Measurements from ENCODE around the gene MPV17L2. TPM values are rescaled to one million over a fixed set of nuclear protein-coding genes. Genes with fewer than 3 reads are reported as not detected.

Gene MPV17L2
- total and polyA plus RNA-seq, 2 experiments from 2014 or later, result 38.2 to 51.7 TPM

GRCh38 chr19:18174983-18175382, 18.0 kb upstream of the MPV17L2 start:
- H3K4me1 ChIP-seq (ENCODE audit: low read depth), result peaks cover 7% of the 10 kb centered on the region
- no peaks in the 10 kb centered on the region for H3K36me3 ChIP-seq
- H3K27me3 ChIP-seq, result peaks cover 18% of the 10 kb centered on the region
- H3K27ac ChIP-seq, result no peak overlapping the region
- no peak overlapping the region for H3K4me3 ChIP-seq
- no peak for DNase-seq (ENCODE audit: low read depth in 1 of 2, low spot score in 1 of 2)
- TF ChIP-seq CTCF (IDR thresholded peaks at IDR 0.05; ENCODE audit: low read depth, low read length), result no peak
- H3K9me3 ChIP-seq (ENCODE audit: low read depth), result no peaks in the 10 kb centered on the region

- H3K27ac ChIP-seq, result no peak overlapping the region
- H3K4me3 ChIP-seq, result no peak overlapping the region
- peaks cover 7% of the 10 kb centered on the region for H3K4me1 ChIP-seq (ENCODE audit: low read depth)
- no peak for DNase-seq (ENCODE audit: low read depth in 1 of 2, low spot score in 1 of 2)
- H3K27me3 ChIP-seq, result peaks cover 18% of the 10 kb centered on the region
- no peak for TF ChIP-seq CTCF (IDR thresholded peaks at IDR 0.05; ENCODE audit: low read depth, low read length)
- H3K36me3 ChIP-seq, result no peaks in the 10 kb centered on the region
- H3K9me3 ChIP-seq (ENCODE audit: low read depth), result no peaks in the 10 kb centered on the region
Observed at GRCh38 chr19:18176367-18177310, 16.4 kb upstream of the MPV17L2 start.

- DNase-seq (ENCODE audit: low read depth in 1 of 2, low spot score in 1 of 2), result no peak
- Histone ChIP-seq H3K27me3 (peaks cover 6% of the 10 kb centered on the region), H3K9me3 (ENCODE audit: low read depth) (no peaks in the 10 kb centered on the region), H3K4me1 (ENCODE audit: low read depth) (no peaks in the 10 kb centered on the region), H3K36me3 (no peaks in the 10 kb centered on the region), H3K27ac (no peak overlapping the region), H3K4me3 (no peak overlapping the region)
- no peak for TF ChIP-seq CTCF (IDR thresholded peaks at IDR 0.05; ENCODE audit: low read depth, low read length)
Observed at GRCh38 chr19:18179957-18180356, 13.1 kb upstream of the MPV17L2 start.

GRCh38 chr19:18183529-18183928, 9.5 kb upstream of the MPV17L2 start:
- no peak for DNase-seq (ENCODE audit: low read depth in 1 of 2, low spot score in 1 of 2)
- TF ChIP-seq CTCF (IDR thresholded peaks at IDR 0.05; ENCODE audit: low read depth, low read length), result no peak
- no peaks in the 10 kb centered on the region for H3K27me3 ChIP-seq
- no peak overlapping the region for H3K27ac ChIP-seq
- H3K4me3 ChIP-seq, result no peak overlapping the region
- no peaks in the 10 kb centered on the region for H3K9me3 ChIP-seq (ENCODE audit: low read depth)
- no peaks in the 10 kb centered on the region for H3K4me1 ChIP-seq (ENCODE audit: low read depth)
- no peaks in the 10 kb centered on the region for H3K36me3 ChIP-seq

GRCh38 chr19:18185538-18185937, 7.5 kb upstream of the MPV17L2 start:
- no peak overlapping the region for H3K4me3 ChIP-seq
- no peaks in the 10 kb centered on the region for H3K27me3 ChIP-seq
- DNase-seq (ENCODE audit: low read depth in 1 of 2, low spot score in 1 of 2), result no peak
- no peaks in the 10 kb centered on the region for H3K36me3 ChIP-seq
- H3K4me1 ChIP-seq (ENCODE audit: low read depth), result no peaks in the 10 kb centered on the region
- no peak overlapping the region for H3K27ac ChIP-seq
- TF ChIP-seq CTCF (IDR thresholded peaks at IDR 0.05; ENCODE audit: low read depth, low read length), result no peak
- no peaks in the 10 kb centered on the region for H3K9me3 ChIP-seq (ENCODE audit: low read depth)
